Astrocyte (in vitro differentiated cells and primary cell): Measurements from ENCODE around the gene NKD1. TPM values are rescaled to one million over a fixed set of nuclear protein-coding genes. Genes with fewer than 3 reads are reported as not detected.

Experiments used
- DNase-seq: peaks from one replicate; pipeline ENCODE4 v3.0.0-alpha.2; 2010; ENCODE audit warnings: low read depth
- FAIRE-seq: peaks from 2 replicates; lab custom pipeline; 2011; peaks lifted over from hg19 to GRCh38; lab: Jason Lieb, UNC
- H2AFZ ChIP-seq: 2 replicates; pipeline ENCODE4 v1.6.0; 2012; ENCODE audit warnings: low read depth, low read length, inconsistent platforms
- H3K27ac ChIP-seq: 2 replicates; pipeline ENCODE4 v1.5.1; 2011; ENCODE audit warnings: low read depth, low read length, inconsistent platforms
- H3K27me3 ChIP-seq: 2 replicates; pipeline ENCODE4 v1.6.0; 2011; ENCODE audit warnings: low read length, inconsistent platforms; ENCODE audit not compliant: insufficient read depth
- H3K36me3 ChIP-seq: 2 replicates; pipeline ENCODE4 v1.5.1; 2011; ENCODE audit warnings: low read length, inconsistent platforms; ENCODE audit not compliant: insufficient read depth
- H3K4me1 ChIP-seq: 2 replicates; pipeline ENCODE4 v1.5.1; 2011; ENCODE audit warnings: low read length, inconsistent platforms; ENCODE audit not compliant: insufficient read depth
- H3K4me2 ChIP-seq: 2 replicates; pipeline ENCODE4 v1.6.0; 2012; ENCODE audit warnings: low read length, inconsistent platforms
- H3K4me3 ChIP-seq: 2 replicates; pipeline ENCODE4 v1.5.1; 2011; ENCODE audit warnings: low read depth, mild to moderate bottlenecking, low read length, inconsistent platforms; ENCODE audit not compliant: insufficient read depth
- H3K79me2 ChIP-seq: 2 replicates; pipeline ENCODE4 v1.6.0; 2012; ENCODE audit warnings: mild to moderate bottlenecking, low read length, inconsistent platforms; ENCODE audit not compliant: insufficient read depth
- H3K9ac ChIP-seq: 2 replicates; pipeline ENCODE4 v1.6.0; 2012; ENCODE audit warnings: mild to moderate bottlenecking, low read length, inconsistent platforms
- H3K9me3 ChIP-seq: 2 replicates; pipeline ENCODE4 v1.5.1; 2012; ENCODE audit warnings: low read depth, mild to moderate bottlenecking, low read length, inconsistent platforms; ENCODE audit not compliant: insufficient read depth
- H4K20me1 ChIP-seq: 2 replicates; pipeline ENCODE4 v1.6.0; 2012; ENCODE audit warnings: low read length, inconsistent platforms; ENCODE audit not compliant: insufficient read depth
- H3K27ac Mint-ChIP-seq: one replicate; pipeline ENCODE4 v1.8.0; 2021; ENCODE audit warnings: mild to moderate bottlenecking, mixed read lengths; ENCODE audit not compliant: unreplicated experiment
- H3K27me3 Mint-ChIP-seq: one replicate; pipeline ENCODE4 v1.8.0; 2021; ENCODE audit warnings: low read depth, mixed read lengths; ENCODE audit not compliant: unreplicated experiment
- H3K36me3 Mint-ChIP-seq: one replicate; pipeline ENCODE4 v1.8.0; 2021; ENCODE audit warnings: low read depth, mixed read lengths; ENCODE audit not compliant: unreplicated experiment
- H3K4me1 Mint-ChIP-seq: one replicate; pipeline ENCODE4 v1.8.0; 2021; ENCODE audit warnings: low read depth, mixed read lengths; ENCODE audit not compliant: unreplicated experiment
- H3K4me3 Mint-ChIP-seq: one replicate; pipeline ENCODE4 v1.8.0; 2021; ENCODE audit warnings: mild to moderate bottlenecking, moderate library complexity, mixed read lengths; ENCODE audit not compliant: unreplicated experiment
- H3K9me3 Mint-ChIP-seq: one replicate; pipeline ENCODE4 v1.8.0; 2021; ENCODE audit warnings: mild to moderate bottlenecking, mixed read lengths; ENCODE audit not compliant: unreplicated experiment
- EZH2 ChIP-seq: IDR thresholded peaks from 2 replicates; pipeline ENCODE4 v1.6.1; 2012; ENCODE audit warnings: mild to moderate bottlenecking, low read length, inconsistent platforms; ENCODE audit not compliant: insufficient read depth
- total RNA-seq: library from RNA; stranded (reverse); gene quantifications from 2 replicates; pipeline ENCODE4 v1.2.1, GENCODE V29; 2021
- TF ChIP-seq, protein P1 (sequence below): IDR thresholded peaks from 2 replicates; pipeline ENCODE4 v1.5.1; 2011; ENCODE audit warnings: low read depth, mild to moderate bottlenecking, inconsistent platforms, low read length, moderate library complexity; ENCODE audit not compliant: insufficient read depth

NKD1 gene
- total RNA-seq, 1 donor from 2014 or later, result 9.1 TPM

DNA sequence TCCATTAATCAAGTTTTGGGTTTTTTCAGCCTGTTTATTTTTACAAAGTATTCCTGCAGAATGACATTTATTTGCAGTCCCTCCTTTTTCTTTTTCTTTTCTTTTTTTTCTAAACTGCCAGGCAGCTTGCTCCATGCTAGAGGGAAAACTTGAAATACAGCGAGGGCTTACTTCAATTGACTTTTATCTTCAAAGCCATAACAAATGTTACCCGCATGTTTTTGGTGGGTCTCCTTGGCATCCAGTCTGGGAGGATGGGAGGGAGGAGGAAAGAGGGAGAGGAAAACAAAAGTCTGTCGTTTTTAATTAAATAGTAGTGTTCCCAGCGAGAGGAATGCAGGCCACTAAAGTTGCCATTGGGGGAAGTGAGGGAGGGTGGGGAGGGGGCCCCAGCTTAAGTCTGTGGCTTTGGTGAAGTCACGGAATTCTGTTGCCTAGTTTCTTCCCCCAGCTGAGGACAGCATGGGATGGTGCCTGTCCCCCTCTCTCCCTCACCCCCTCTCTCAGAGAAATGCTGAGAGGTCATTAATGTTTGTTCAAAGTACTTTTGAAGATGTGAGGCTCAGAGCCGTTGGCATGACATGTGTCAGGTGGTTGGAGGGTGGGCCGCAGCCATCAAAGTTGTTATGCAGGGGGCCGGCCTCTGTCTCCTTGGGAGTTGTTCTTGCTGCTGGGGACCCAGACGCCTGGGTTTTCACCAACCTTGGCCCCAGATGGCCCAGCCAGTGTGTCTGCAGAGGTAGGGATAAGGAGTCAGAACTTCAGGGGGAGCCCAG is 2.9 kb downstream of the NKD1 start:
- no peaks in the 10 kb centered on the region for H3K9me3 Mint-ChIP-seq
- Histone ChIP-seq H3K27me3 (peaks cover 15% of the 10 kb centered on the region), H3K27ac (no peak overlapping the region), H2AFZ (no peak overlapping the region), H3K4me1 (no peaks in the 10 kb centered on the region), H3K79me2 (no peaks in the 10 kb centered on the region), H3K9me3 (no peaks in the 10 kb centered on the region), H3K9ac (no peak overlapping the region), H3K4me3 (no peak overlapping the region), H3K4me2 (no peak overlapping the region), H4K20me1 (no peaks in the 10 kb centered on the region), H3K36me3 (no peaks in the 10 kb centered on the region)
- peaks cover 58% of the 10 kb centered on the region for H3K27me3 Mint-ChIP-seq
- TF ChIP-seq, protein P1, sequence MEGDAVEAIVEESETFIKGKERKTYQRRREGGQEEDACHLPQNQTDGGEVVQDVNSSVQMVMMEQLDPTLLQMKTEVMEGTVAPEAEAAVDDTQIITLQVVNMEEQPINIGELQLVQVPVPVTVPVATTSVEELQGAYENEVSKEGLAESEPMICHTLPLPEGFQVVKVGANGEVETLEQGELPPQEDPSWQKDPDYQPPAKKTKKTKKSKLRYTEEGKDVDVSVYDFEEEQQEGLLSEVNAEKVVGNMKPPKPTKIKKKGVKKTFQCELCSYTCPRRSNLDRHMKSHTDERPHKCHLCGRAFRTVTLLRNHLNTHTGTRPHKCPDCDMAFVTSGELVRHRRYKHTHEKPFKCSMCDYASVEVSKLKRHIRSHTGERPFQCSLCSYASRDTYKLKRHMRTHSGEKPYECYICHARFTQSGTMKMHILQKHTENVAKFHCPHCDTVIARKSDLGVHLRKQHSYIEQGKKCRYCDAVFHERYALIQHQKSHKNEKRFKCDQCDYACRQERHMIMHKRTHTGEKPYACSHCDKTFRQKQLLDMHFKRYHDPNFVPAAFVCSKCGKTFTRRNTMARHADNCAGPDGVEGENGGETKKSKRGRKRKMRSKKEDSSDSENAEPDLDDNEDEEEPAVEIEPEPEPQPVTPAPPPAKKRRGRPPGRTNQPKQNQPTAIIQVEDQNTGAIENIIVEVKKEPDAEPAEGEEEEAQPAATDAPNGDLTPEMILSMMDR, result no peak
- no peak for TF ChIP-seq EZH2
- FAIRE-seq, result no peak
- peaks cover 9% of the 10 kb centered on the region for H3K4me1 Mint-ChIP-seq
- H3K36me3 Mint-ChIP-seq, result peaks cover 11% of the 10 kb centered on the region
- H3K27ac Mint-ChIP-seq, result no peak overlapping the region
- H3K4me3 Mint-ChIP-seq, result peak overlapping the region; percentile 50
- no peak for DNase-seq

DNA sequence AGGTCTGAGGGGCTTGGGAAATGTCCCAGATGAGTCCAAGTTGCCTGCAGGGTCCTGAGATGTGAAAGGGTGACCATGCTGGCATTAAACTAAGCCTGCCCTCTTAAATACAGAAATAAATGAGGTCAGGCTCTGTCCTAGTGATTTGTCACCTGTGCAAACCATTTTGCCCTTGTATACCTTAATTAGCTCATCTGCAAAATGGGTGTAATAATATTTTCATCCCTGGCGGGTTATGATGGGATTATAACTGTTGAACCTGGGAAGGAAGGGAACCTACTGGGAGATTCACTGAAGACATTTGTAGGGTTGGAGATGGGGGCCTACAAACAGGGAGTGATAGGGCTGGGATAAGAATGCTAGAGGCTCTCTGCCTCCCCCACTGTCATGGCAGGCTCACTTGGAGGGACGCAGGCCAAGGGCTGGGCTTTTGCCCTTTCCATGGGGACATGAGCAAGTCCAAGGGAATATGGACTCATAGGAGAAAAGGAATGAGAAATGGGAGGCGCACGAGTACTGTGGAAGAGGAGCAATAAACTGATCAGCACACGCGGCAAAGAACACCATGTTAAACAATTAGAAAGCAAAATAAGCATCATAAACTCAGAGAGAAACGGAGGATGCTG is 4.4 kb downstream of the NKD1 start:
- DNase-seq (no peak), FAIRE-seq (no peak)
- no peaks in the 10 kb centered on the region for H3K79me2 ChIP-seq
- Mint-ChIP-seq H3K27me3 (peaks cover 49% of the 10 kb centered on the region), H3K9me3 (no peaks in the 10 kb centered on the region), H3K4me1 (peaks cover 9% of the 10 kb centered on the region), H3K27ac (no peak overlapping the region), H3K4me3 (no peak overlapping the region), H3K36me3 (peaks cover 15% of the 10 kb centered on the region)
- H3K27me3 ChIP-seq, result peaks cover 7% of the 10 kb centered on the region
- TF ChIP-seq, protein P1, result no peak
- no peak for TF ChIP-seq EZH2
- no peaks in the 10 kb centered on the region for H3K4me1 ChIP-seq
- H3K27ac ChIP-seq, result no peak overlapping the region
- H3K36me3 ChIP-seq, result no peaks in the 10 kb centered on the region
- H3K9ac ChIP-seq, result no peak overlapping the region
- H3K4me2 ChIP-seq, result no peak overlapping the region
- no peaks in the 10 kb centered on the region for H3K9me3 ChIP-seq
- H3K4me3 ChIP-seq, result no peak overlapping the region
- no peaks in the 10 kb centered on the region for H4K20me1 ChIP-seq
- H2AFZ ChIP-seq, result no peak overlapping the region
